Choroid plexus epithelial cell (primary cell): ENCODE data around the gene TSPAN4.
A peak's percentile ranks its signal among the peaks of the same experiment; 100 is the strongest.

Experiments
- DNase-seq: peaks from one replicate; pipeline ENCODE4 v3.0.0-alpha.2; 2010; ENCODE audit warnings: low read depth
- H3K4me3 ChIP-seq: 2 replicates; pipeline ENCODE4 v1.5.1; 2011; ENCODE audit warnings: low read depth, mild to moderate bottlenecking, control low read depth, low read length, moderate library complexity
- TF ChIP-seq, protein P1 (sequence below): conservative IDR thresholded peaks from 2 replicates; pipeline ENCODE4 v1.5.1; 2011; ENCODE audit warnings: low read depth, mild to moderate bottlenecking, control low read depth, inconsistent platforms, low read length, moderate library complexity

Gene TSPAN4

GRCh38 chr11:875203-875602 is 32.6 kb downstream of the TSPAN4 start:
- TF ChIP-seq, protein P1, sequence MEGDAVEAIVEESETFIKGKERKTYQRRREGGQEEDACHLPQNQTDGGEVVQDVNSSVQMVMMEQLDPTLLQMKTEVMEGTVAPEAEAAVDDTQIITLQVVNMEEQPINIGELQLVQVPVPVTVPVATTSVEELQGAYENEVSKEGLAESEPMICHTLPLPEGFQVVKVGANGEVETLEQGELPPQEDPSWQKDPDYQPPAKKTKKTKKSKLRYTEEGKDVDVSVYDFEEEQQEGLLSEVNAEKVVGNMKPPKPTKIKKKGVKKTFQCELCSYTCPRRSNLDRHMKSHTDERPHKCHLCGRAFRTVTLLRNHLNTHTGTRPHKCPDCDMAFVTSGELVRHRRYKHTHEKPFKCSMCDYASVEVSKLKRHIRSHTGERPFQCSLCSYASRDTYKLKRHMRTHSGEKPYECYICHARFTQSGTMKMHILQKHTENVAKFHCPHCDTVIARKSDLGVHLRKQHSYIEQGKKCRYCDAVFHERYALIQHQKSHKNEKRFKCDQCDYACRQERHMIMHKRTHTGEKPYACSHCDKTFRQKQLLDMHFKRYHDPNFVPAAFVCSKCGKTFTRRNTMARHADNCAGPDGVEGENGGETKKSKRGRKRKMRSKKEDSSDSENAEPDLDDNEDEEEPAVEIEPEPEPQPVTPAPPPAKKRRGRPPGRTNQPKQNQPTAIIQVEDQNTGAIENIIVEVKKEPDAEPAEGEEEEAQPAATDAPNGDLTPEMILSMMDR: no peak
- H3K4me3 ChIP-seq: no peak overlapping the region
- DNase-seq: no peak

- no peak overlapping the region for H3K4me3 ChIP-seq
- no peak for DNase-seq
- TF ChIP-seq, protein P1: no peak
Observed at GRCh38 chr11:875769-876301, 33.2 kb downstream of the TSPAN4 start.

DNA sequence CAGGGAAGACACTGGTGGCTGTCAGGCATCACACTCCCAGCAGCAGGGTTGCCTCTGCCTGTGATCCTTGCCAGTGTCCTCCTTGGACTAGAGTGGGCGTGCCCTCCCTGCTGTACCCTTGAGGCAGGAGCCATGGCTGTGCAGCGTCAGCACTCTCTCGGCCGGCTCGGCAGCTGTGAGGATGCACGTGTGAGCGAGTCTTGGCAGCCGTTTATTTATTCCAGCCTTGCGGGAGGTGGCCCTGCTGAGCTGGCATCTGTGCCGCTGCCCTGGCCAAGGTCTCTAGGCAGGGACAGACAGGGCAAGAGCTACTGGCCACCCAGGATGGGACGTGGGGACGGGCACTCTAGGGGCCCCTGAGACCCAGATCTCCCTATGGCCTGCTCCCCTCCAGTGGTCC is 33.9 kb downstream of the TSPAN4 start:
- DNase-seq: no peak
- TF ChIP-seq, protein P1: no peak
- H3K4me3 ChIP-seq: no peak overlapping the region

DNA sequence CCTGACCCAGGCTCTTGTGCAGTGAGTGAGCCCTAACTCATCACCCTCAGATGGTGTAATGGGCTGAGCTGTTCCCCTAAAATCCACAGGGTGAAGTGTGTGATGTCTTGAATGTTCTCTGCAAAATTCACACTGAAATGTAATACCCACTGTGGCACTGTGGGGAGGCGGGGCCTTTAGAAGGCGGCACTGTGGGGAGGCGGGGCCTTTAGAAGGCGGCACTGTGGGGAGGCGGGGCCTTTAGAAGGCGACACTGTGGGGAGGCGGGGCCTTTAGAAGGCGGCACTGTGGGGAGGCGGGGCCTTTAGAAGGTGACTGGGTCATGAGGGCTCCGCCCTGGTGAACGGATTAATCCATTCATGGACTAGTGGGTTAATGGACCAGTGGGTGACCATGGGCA is 34.9 kb downstream of the TSPAN4 start:
- no peak for DNase-seq
- TF ChIP-seq, protein P1: no peak

GRCh38 chr11:880447-880846 is 37.8 kb downstream of the TSPAN4 start:
- DNase-seq: no peak
- H3K4me3 ChIP-seq: no peak overlapping the region

More for the DNA sequence above, 34.9 kb downstream of the TSPAN4 start:
- no peak overlapping the region for H3K4me3 ChIP-seq

DNA sequence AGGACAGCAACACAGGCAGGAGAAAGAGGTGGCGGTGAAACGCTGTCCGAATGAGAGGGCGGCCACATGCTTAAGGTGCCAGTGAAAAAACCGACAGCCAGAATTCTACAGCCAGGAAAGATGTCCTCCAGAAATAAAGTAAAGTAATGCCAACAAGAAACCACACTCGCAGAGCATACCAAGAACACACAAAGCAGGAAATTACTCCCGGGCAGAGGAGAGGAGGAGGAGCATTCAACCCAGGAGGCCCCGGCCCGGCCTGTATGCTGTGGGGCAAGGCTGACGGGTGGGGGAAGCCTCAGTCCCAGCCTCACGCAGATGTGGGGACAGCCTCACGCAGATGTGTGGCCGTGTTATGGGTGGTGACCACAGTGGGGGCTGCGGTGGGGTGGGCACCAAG is 39.9 kb downstream of the TSPAN4 start:
- TF ChIP-seq, protein P1: no peak
- H3K4me3 ChIP-seq: no peak overlapping the region
- peak; percentile 35 for DNase-seq

More at GRCh38 chr11:880447-880846, 37.8 kb downstream of the TSPAN4 start:
- TF ChIP-seq, protein P1: no peak

DNA sequence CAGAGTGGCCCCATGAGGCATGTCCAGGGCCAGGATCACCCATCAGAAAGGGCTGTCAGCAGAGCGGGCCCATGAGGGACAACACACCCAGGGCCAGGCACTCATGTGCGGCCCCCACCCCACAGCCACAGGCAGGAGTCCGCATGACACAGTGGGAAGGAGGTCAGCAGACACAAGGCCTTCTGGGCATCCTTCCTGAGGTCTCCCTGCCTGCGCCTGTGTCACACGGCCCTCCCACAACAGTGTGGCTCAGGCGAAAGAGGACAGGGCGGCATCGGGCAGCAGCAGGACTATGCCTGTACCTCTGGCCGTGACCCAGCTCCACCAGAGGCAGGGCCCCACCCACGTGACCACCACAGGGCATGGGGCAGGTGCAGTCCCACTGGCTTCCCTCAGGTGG is 40.9 kb downstream of the TSPAN4 start:
- DNase-seq: no peak
- TF ChIP-seq, protein P1: no peak
- no peak overlapping the region for H3K4me3 ChIP-seq
